ENCODE data around the gene DERL2.

Gene DERL2

DNA sequence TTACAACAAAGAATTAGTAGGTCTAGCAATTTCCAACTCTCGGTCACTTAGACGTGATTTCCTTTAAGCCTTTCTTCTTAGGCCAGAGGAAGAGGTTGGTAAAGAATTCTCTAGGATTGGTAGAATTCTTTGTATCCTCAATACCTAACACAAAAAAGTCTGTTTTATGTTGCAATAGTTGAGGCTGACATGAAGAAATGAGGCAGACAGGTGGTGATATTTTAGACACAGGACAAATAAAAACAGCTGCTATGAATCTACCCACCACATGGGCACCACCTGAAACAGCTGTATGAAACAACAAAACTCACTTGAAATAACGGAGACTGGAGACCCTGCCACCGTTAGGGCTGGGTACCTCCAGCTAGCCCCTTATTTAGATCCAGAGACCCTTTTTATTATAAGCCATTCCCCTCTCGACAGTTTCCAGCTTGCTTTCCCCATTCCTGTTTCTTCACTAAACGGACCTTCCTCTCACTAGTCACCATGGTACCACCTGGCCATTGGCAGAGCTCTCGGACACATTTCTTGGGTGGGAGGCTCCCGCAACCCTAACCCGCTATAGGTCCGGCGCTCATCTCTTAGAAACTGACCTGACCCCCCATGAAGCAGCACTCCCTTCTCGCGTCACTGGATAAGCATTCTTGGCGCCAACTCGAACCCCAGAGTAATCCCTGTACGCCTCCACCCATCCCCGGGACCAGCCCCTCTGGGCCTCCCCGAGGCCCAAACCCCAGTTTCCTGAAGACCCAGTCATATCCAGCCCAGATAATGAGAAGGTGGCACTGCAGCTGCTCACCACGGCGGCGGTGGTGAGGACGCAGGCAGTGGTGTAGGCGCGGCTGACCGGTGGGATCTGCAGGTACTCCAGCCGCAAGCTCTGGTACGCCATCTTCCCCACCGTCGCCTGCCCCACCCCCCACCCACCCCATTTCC is at the start of gene DERL2:
TSS of gene DERL2 (minus strand) at position 909 of the 936 bp plus-strand sequence. CDS start at position 892, 17 bp downstream.
- no peak for DNase-seq (ENCODE audit: low read depth)

DNA sequence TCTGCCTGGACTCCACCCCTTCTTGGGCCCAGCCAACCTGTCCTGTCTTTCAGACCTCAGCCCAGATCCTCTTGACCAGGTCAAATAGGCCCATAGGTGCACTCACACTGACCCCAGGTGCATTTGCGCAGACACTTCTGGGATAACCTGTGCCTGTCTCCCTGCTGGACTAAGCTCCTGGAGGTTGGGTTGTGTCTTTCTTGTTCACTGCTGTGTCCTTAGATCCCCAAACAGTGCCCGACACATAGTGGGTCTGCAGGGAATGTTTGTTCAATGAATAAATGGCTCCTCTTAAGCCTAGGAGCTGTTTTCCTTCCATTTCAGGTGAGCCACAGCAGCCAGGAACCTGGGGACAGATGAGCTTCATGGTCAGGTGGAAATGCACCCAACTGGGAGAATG is 49.5 kb upstream of the DERL2 start:
- DNase-seq (ENCODE audit: low read depth): no peak

DNA sequence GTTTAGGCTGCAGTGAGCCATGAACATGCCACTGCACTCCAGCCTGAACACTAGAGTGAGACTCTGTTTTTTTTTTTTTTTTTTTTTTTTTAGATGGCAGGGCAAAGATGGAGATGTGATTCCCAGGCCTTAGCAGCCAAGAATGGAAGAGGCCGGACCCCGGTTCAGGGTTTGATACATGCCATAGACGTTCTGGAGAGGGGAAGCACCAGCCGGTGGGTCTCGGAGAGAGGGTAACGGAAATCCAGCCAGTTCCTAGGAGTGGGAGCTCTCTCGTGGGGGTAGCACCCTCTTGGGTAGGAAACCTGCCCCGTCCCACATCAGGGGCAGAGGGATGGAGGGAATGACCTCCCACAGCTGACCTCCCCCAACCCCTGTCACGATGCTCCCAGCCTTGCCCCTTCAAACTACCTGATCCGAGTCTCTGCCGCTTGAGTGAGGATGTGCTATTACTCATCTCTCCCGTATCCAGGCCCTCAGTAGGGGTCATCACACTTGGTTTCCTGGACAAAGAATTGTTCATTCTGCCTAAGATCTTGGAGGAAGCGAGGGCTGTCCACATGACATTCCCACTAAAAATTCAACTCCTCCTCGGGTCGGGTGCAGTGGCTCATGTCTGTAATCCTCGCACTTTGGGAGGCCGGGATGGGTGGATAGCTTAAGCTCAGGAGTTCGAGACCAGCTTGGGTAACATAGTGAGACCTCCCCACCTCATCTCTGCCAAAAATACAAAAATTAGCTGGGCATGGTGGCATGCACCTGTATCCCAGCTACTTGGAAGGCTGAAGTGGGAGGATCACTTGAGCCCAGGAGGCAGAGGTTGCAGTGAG is 47.7 kb upstream of the DERL2 start:
- DNase-seq (ENCODE audit: low read depth): no peak

DNA sequence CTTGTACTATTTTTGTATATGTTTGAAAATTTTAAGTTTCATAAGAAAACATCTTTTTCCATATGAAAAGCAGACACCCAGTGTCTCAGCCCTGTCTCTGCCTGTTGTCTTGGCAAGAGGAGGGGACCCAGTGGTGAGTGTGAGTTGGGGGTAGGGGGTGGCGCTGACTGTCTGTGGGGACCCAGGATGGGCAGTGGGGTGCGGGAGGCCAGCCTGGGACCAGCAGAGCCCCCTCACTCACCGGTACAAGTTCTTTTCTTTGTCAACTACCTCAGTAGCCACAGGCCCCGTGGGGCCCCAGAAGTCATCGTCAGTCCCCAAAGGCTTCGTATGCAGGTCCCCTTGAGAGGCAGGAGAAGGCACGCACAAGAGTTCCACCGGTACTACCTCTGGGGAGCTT is 46.6 kb upstream of the DERL2 start:
- no peak for DNase-seq (ENCODE audit: low read depth)

DNA sequence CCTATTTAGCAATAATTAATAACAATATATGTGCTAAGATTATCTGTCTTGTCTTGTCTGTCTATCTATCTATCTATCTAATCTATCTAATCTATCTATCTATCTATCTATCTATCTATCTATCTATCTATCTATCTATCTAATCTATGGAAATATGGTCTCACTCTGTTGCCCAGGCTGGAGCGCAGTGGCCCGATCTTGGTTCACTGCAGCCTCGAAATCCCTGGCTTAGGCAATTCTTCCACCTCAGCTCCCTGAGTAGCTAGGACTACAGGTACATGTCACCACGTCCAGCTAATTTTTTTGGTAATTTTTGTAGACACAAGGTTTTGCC is 45.1 kb upstream of the DERL2 start:
- DNase-seq (ENCODE audit: low read depth): no peak

DNA sequence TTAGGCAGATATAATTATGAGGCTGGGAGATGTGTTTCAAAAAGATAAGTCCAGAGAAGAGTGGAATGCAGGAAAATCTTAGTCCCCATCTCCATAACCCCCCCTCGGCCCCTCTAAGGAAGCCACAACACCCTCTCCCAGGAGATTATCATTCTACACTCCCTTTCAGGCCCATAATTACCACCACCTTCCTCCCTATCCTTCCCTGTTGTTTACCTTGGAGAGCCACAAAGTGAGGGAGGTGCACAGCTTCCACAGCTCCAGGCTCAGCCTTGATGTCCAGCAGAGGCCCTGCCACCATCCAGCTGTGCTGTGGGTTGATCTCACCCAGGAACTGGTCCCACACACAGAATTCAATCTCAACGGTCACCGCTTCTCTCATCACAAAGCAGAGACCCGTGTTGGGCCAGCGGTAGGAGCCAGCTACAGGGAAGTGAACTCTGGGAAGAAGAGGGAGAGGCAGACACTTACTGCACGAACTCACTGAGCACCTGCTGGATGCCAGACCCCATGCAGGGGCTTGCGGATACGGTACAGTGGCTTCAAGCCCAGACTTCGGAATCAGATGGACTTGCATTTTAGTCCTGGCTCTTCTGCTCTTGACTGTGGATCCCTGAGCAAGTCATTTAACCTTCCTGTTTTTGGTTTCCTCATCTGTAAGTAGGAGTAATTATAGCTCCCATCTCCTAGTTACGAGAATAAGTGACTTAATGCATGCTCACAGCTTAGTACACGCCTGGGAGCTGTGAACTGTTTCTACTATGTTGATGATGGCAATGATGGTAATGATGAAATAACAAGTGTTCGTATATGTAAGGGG is 44.5 kb upstream of the DERL2 start:
- DNase-seq (ENCODE audit: low read depth): no peak

DNA sequence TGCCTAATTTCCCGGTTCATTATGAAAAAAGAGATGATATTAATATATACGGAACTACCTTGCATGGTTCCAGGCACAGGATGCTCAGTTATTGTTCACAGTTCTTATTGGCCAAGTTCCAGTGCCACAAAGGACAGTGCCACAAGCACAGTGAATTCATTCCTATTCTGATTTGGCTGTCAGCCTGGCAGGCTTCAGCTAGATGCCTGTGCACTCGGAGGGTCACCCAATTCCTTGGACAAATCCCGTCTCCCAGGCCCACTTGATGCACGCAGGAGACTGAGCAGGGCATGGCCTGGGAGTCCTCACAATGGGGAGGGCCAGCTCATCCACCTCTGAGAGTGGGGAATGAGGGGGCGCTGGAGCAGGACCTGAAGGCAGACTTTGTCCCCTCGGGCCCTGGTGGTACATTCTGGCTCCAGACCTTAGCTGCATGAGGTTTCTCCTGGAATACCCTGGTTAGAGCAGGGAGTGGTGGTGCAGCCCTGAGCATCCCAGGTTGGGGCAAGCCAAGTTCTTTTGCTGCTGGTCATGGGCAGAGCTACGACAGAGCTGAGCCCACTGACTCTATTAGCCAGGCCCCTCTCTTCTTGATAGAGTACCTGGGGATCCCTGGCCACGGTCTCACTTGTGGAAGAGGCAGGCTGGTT is 41.7 kb upstream of the DERL2 start:
- no peak for DNase-seq (ENCODE audit: low read depth)

DNA sequence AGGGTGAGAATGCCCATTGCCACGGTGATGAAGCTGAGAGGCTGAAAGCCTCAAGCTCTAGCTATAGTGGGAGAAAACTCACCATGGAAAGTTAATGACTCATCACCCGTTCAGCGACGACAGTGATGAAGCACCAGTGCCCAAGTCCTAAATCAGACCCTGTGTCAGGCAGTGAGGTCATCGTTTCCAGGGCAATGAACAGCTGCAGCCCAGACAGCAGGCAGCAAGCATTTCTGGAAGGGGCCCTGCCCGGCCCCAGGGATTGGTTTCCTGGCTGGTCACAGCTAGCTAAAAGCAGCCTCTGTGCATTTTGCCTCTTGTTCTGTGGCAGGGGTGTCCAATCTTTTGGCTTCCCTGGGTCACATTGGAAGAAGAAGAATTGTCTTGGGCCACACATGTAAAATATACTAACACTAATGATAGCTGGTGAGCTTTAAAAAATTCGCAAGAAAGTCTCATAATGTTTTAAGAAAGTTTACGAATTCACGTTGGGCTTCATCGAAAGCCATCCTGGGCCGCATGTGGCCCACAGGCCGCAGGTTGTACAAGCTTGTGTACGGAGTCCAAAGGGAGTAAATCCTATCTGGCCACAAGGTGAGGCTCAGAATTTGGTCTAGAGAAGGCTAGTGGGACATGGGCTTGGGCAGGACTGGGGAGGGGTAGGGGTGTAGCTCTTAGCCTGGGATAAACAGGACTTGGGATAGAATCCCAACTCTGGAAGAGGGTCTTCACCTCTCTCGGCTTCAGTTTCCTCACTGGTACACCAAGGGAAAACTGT is 41.0 kb upstream of the DERL2 start:
- peak; percentile 96 for DNase-seq (ENCODE audit: low read depth)

DNA sequence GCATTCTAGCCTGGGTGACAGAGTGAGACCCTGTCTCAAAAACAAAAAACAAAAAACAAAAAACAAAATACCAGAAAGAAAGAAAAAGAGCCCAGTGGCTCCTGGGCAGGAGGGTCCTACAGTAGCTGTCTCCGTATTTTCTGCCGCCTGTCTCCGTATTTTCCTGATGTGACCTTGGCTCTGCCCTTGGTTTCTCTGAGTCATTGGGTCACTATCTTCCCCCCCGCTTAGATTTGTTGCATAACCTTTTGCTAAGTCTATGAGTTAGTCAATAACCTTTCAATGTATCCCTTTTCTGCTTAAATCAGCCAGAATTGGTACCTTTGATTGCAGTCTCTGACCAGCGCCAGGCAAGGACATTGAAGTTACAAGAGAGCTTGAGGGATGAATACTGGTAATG is 37.3 kb upstream of the DERL2 start:
- no peak for DNase-seq (ENCODE audit: low read depth)

DNA sequence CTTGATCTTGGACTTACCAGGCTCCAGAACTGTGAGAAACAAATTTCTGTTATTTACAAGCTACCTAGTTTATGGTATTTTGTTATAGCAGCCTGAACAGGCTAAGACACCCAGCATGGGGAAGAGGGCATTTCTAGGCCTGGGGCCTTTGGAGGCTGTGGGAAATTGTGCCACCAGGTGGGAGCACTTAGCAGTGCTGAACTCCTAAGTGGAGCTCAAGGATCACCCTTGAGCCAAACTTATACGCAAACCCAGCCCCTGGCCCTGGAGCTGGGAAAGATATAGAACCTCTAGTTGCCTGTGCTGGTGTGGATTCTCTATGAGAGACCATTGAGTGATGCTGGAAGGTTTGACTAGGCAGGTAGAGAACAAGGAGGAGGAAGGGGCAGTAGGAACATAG is 36.5 kb upstream of the DERL2 start:
- DNase-seq (ENCODE audit: low read depth): no peak

DNA sequence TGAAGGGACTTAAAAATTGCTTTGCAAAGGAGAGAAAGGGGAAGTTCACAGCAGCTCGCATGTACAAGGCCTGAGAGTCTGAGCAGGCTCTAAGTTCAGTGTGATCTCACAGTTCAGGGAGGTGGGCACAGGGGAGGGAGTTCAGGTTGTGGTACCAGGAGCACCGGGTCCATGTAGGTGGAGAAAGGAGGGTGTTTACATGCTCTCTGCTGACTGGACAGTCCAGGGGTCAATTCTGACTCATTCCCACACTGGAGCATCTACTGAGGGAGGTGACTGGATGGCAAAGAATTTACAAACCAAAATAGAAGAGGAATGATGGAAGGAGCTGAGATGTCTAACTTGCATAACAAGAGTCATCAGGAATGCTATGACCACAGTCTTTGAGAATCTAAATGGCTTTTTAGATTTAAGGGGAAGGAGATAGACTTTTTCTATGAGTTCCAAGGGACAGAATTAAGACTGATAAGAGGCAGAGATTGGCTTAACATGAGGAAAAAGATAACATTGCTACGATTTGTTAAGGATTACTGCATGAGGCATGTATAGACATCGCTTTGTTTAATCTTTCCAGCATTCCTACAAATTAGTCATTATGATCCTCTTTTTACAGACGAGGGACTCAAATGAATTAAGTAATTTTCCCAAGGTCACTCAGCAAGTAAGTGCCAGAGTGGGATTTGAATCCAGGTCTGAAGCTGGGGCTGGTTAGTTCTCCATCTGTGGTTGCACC is 30.2 kb upstream of the DERL2 start:
- peak; percentile 97 for DNase-seq (ENCODE audit: low read depth)

DNA sequence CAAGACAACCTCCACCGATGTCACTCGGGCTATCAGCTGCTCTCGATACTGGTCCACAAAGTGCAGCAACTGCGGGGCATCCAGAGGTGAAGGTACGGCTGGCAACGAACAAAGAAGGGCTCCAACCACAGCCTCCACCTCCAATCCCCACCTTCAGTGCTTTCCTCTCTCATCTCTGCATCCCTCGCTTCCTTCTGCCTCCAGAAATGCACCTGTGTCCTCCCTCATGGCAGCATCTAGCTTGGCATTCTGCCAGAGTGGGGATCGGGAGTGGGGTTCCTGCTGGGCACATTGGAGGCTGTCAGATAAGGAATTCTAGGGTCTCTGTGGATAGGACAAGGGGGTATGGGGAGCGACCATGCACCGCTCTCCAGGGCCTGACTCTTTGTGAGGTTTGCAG is 29.0 kb upstream of the DERL2 start:
- no peak for DNase-seq (ENCODE audit: low read depth)

DNA sequence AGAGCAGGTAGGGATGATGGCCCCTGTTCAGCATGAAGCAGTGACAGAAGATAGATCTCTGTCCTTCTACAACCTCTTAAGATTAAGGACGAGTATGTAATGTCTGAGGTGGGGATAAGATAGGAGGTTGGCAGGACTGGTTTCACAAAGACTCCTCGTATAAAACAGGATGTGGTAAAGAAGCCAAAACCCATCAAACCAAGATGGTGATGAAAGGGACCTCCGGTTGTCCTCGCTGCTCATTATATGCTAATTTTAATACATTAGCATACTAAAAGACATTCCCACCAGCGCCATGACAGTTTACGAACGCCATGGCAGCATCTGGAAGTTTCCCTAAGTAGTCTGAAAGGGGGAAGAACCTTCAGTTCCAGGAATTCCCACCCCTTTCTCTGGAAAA is 27.6 kb upstream of the DERL2 start:
- DNase-seq (ENCODE audit: low read depth): no peak

DNA sequence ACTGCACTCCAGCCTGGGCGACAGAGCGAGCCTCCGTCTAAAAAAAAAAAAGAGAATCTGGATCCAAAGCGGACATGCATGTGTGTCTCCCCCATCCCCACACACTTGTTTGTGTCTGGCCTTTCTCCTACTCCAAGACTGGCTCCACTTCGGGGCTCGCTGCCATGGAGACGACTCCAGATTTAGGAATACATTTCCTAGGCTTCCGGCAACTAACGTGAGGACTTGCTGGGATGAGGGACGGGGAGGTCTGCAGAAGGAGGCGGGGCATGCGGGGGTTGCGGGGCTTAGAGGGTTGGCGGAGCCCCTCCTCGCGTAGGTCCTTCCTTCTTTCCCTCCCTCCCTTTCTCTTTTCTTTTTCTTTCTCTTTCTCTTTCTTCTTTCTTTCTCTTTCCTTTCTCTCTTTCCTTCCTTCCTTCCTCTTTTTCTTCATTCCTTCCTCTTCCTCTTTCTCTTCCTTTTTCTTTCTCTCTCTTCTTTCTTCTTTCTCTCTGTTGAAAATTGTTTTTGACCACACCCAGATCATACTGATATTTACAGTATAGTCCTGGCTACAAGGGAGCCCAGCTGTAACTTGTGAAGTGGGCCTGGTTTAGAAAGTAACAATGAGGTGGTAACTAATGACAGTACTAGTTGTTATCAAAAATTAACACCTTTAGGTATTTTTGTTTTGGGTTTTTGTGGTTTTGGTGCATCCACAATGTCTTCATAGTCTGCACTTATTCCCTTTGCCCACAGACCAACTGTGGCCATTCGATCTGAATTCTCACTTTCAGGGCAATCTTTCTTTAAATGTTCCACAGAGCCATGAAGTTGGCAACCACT is 25.6 kb upstream of the DERL2 start:
- no peak for DNase-seq (ENCODE audit: low read depth)

DNA sequence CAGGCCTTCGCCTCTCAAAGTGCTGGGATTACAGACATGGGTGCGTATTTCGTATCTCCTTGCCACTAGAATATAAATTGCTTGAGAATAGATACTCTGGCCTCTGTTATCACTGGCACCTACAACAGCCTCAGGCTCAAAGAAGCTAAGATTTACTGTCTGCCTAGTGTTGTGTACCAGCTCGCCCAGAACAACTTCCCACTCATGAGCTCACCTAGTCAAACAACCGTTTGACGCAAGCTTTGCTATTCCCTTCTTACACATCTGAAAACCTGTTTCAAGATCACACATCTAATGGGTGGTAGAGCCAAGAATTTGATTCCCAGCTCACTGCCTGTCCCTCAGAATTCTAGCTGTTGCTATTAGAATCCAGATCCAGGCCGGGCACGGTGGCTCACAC is 24.8 kb upstream of the DERL2 start:
- DNase-seq (ENCODE audit: low read depth): no peak

DNA sequence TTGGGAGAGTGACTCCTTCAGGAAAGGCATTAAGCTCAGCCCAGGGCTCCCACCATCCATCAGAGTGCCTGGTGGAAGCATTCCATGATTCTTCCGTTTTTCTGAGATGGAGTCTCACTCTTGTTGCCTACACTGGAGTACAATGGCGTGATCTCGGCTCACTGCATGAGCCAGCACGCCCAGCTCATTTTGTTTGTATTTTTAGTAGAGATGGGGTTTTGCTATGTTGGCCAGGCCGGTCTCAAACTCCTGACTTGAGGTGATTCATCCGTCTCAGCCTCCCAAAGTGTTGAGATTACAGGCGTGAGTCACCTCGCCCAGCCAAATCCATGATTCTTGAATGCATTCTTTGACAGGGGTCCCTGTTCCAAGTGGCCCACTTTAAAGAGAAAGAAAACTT is 23.5 kb upstream of the DERL2 start:
- DNase-seq (ENCODE audit: low read depth): no peak

DNA sequence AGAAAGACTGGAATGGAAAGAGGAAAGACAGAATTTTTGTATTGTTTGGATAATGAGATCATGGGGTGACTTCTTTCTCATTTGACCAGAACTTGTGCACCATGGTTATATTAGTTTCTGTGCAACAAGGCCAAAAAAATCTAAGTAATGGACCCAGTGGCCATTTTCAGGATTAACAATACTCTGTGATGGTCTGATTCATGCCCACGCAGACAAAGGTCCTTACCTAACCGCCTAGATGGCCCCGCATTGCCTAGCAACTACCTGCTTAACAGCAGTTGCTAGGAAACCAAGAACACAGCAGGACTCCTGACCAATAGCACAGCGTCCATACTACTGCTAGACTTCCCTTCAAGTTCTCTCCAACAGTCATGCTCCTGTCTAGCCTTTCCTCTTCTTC is 22.8 kb upstream of the DERL2 start:
- no peak for DNase-seq (ENCODE audit: low read depth)

DNA sequence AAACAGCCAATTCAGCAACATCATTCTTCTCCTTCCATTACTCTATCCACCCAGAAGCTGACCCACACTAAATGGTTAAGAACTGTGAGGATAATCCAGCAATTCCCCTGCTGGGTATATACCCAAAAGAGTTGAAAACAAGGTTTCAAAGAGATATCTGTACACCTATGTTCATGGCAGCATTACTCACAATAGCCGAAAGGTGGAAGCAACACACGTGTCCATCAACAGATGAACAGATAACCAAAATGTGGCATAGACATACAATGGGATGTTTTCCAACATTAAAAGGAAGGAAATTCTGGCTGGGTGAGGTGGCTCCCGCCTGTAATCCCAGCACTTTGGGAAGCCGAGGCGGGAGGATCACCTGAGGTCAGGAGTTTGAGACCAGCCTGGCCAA is 20.3 kb upstream of the DERL2 start:
- no peak for DNase-seq (ENCODE audit: low read depth)

DNA sequence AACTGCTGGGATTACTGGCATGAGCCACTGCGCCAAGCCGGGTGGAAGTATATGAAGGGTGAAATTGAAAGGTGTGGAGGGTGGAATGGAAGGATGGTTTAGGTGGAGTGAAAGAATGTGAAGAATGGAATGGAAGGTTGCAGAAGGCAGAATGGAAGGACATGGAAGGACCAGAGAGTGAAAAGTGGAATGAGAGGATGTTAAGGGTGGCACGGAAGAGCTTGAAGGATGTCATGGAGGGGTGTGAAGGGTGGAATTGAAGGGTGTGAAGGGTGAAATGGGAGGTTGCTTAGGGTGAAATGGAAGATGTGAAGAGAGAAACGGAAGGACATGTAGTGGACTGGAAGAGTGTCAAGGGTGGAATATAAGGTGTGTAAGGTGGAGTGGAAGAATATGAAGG is 16.6 kb upstream of the DERL2 start:
- no peak for DNase-seq (ENCODE audit: low read depth)

DNA sequence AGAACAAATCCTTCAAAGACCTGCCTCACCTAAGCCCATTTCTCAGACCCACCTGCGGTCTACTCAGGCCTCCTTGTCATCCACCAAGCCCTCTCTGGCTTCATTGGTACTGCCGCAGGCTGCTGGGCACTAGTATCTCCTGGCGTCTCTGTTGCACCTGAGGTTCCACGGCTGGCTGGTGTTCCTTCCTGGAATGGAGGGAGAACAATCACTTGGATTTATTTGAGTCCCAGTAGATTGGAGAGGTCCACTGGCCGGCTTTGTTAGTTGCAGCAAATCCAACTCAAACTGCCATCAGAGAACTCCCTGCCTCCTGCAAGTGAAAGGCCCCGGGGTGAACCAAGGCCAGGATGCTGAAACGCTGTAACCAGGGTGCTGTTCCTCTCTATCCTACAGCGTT is 15.7 kb upstream of the DERL2 start:
- DNase-seq (ENCODE audit: low read depth): no peak
